MM.1S (cell line): ENCODE measurements around the gene COL12A1.
A peak's percentile ranks its signal among the peaks of the same experiment; 100 is the strongest.

ENCODE experiments used
- DNase-seq: peaks from one replicate; pipeline ENCODE4 v3.0.0-alpha.2; 2015
- H2AFZ ChIP-seq: fragments of 300-600 bp; sonication (generic); 2 replicates; pipeline ENCODE4 v1.6.0; 2016; ENCODE audit warnings: antibody characterized with exemption, low read length
- H3F3A ChIP-seq: fragments of 300-600 bp; sonication (generic); 2 replicates; pipeline ENCODE4 v1.6.1; 2016; ENCODE audit warnings: mild to moderate bottlenecking, antibody characterized with exemption, low read length, moderate library complexity, mixed read lengths; ENCODE audit not compliant: insufficient read depth
- H3K27ac ChIP-seq: fragments of 300-600 bp; sonication (generic); 2 replicates; pipeline ENCODE4 v1.5.1; 2016; ENCODE audit warnings: mild to moderate bottlenecking, low read length
- H3K27me3 ChIP-seq: fragments of 300-600 bp; sonication (generic); replicated peaks from 2 replicates; pipeline ENCODE4 v1.6.0; 2016; ENCODE audit warnings: low read length; ENCODE audit not compliant: insufficient read depth
- H3K36me3 ChIP-seq: fragments of 300-600 bp; sonication (generic); replicated peaks from 2 replicates; pipeline ENCODE4 v1.6.1; 2016; ENCODE audit warnings: mild to moderate bottlenecking, low read length, mixed read lengths; ENCODE audit not compliant: insufficient read depth
- H3K4me1 ChIP-seq: fragments of 300-600 bp; sonication (generic); 2 replicates; pipeline ENCODE4 v1.6.1; 2016; ENCODE audit warnings: low read length, mixed read lengths
- H3K4me2 ChIP-seq: fragments of 300-600 bp; sonication (generic); 2 replicates; pipeline ENCODE4 v1.6.0; 2016; ENCODE audit warnings: low read depth, low read length
- H3K4me3 ChIP-seq: fragments of 300-600 bp; sonication (generic); 2 replicates; pipeline ENCODE4 v1.5.1; 2016; ENCODE audit warnings: low read length, mixed read lengths
- H3K79me2 ChIP-seq: fragments of 300-600 bp; sonication (generic); 2 replicates; pipeline ENCODE4 v1.6.1; 2016; ENCODE audit warnings: mixed run types, low read length, mixed read lengths
- H3K9ac ChIP-seq: fragments of 300-600 bp; sonication (generic); 2 replicates; pipeline ENCODE4 v1.6.1; 2016; ENCODE audit warnings: low read length, mixed read lengths
- H3K9me2 ChIP-seq: fragments of 300-600 bp; sonication (generic); replicated peaks from 2 replicates; pipeline ENCODE4 v1.6.1; 2016; ENCODE audit warnings: mild to moderate bottlenecking, low read length, mixed read lengths; ENCODE audit not compliant: insufficient read depth
- H3K9me3 ChIP-seq: fragments of 300-600 bp; sonication (generic); replicated peaks from 2 replicates; pipeline ENCODE4 v1.6.1; 2016; ENCODE audit warnings: mild to moderate bottlenecking, low read length, mixed read lengths; ENCODE audit not compliant: insufficient read depth
- H4K20me1 ChIP-seq: fragments of 300-600 bp; sonication (generic); 2 replicates; pipeline ENCODE4 v1.6.1; 2016; ENCODE audit warnings: mild to moderate bottlenecking, low read length, moderate library complexity, mixed read lengths; ENCODE audit not compliant: insufficient read depth
- CTCF ChIP-seq: fragments of 300-600 bp; sonication (generic); IDR thresholded peaks from 2 replicates; pipeline ENCODE4 v1.5.1; 2016; ENCODE audit warnings: antibody characterized with exemption, low read length, mixed read lengths
- EZH2 ChIP-seq: fragments of 300-600 bp; sonication (generic); optimal IDR thresholded peaks from 2 replicates; pipeline ENCODE3; 2017; ENCODE audit warnings: low read depth, mild to moderate bottlenecking, antibody characterized with exemption, low read length, mixed read lengths
- EZH2phosphoT487 ChIP-seq: fragments of 300-600 bp; sonication (generic); IDR thresholded peaks from 2 replicates; pipeline ENCODE4 v1.6.1; 2018; ENCODE audit warnings: antibody characterized with exemption, low read length

Gene COL12A1

DNA sequence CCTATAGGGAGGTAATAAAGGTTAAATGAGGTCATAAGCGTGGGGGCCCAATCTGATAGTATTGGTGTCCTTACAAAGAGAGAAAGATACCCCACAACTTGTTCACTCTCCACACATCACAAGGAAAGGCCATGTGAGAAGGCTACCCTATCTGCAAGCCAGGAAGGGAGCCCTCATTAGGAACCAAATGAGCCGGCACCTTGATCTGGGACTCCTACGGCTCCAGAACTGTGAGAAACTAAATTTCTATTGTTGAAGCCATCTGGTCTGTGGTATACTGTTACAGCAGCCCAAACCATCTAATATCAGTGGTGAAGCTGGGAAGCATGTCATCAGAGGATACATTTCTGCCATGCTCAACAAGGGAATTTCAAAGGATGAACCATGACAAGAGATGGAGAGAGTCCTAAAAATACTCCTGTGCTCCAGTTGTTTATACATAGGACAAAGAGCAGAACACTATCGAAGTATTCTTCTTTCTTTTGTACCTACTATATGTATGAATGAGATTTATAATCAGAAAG is 27.3 kb upstream of the COL12A1 start:
- peaks cover 4% of the 10 kb centered on the region for H3F3A ChIP-seq
- no peaks in the 10 kb centered on the region for H3K9me3 ChIP-seq
- no peaks in the 10 kb centered on the region for H4K20me1 ChIP-seq
- H3K4me3 ChIP-seq: no peak overlapping the region
- H3K27me3 ChIP-seq: no peaks in the 10 kb centered on the region
- no peaks in the 10 kb centered on the region for H3K79me2 ChIP-seq
- no peak overlapping the region for H3K9ac ChIP-seq
- H3K9me2 ChIP-seq: no peaks in the 10 kb centered on the region
- DNase-seq: no peak
- H3K4me2 ChIP-seq: no peak overlapping the region
- no peak for TF ChIP-seq CTCF
- TF ChIP-seq EZH2: no peak
- TF ChIP-seq EZH2phosphoT487: no peak
- H3K36me3 ChIP-seq: no peaks in the 10 kb centered on the region
- no peaks in the 10 kb centered on the region for H3K4me1 ChIP-seq
- H2AFZ ChIP-seq: no peak overlapping the region
- H3K27ac ChIP-seq: no peak overlapping the region

- Histone ChIP-seq H3K79me2 (no peaks in the 10 kb centered on the region), H2AFZ (no peak overlapping the region), H4K20me1 (no peaks in the 10 kb centered on the region), H3K27ac (no peak overlapping the region), H3K4me3 (no peak overlapping the region), H3K36me3 (no peaks in the 10 kb centered on the region), H3K27me3 (no peaks in the 10 kb centered on the region), H3K4me1 (no peaks in the 10 kb centered on the region), H3K9ac (no peak overlapping the region), H3F3A (no peaks in the 10 kb centered on the region), H3K9me3 (no peaks in the 10 kb centered on the region), H3K9me2 (no peaks in the 10 kb centered on the region), H3K4me2 (no peak overlapping the region)
- TF ChIP-seq EZH2 (no peak), CTCF (peak; percentile 45), EZH2phosphoT487 (no peak)
- no peak for DNase-seq
These were observed 24.9 kb upstream of the COL12A1 start for GRCh38 chr6:75230484-75231325.

GRCh38 chr6:75224303-75224926 is 18.6 kb upstream of the COL12A1 start:
- H3K79me2 ChIP-seq: no peaks in the 10 kb centered on the region
- H3K9me2 ChIP-seq: no peaks in the 10 kb centered on the region
- no peaks in the 10 kb centered on the region for H3K36me3 ChIP-seq
- no peak overlapping the region for H3K4me3 ChIP-seq
- TF ChIP-seq EZH2phosphoT487: no peak
- TF ChIP-seq CTCF: no peak
- TF ChIP-seq EZH2: no peak
- DNase-seq: no peak
- no peak overlapping the region for H3K9ac ChIP-seq
- H3K27me3 ChIP-seq: no peaks in the 10 kb centered on the region
- no peaks in the 10 kb centered on the region for H3F3A ChIP-seq
- no peak overlapping the region for H3K4me2 ChIP-seq
- no peaks in the 10 kb centered on the region for H4K20me1 ChIP-seq
- H3K9me3 ChIP-seq: no peaks in the 10 kb centered on the region
- no peak overlapping the region for H2AFZ ChIP-seq
- no peak overlapping the region for H3K27ac ChIP-seq
- no peaks in the 10 kb centered on the region for H3K4me1 ChIP-seq
